ENCODE results near the gene FBLN1.

GRCh38 chr22:45485261-45485660, 17.4 kb upstream of the FBLN1 start:
- TF ChIP-seq CTCF (conservative IDR thresholded peaks at IDR 0.05), result no peak
- no peak for TF ChIP-seq ZFX (IDR thresholded peaks at IDR 0.05)

Data from C4-2B (cell line).